HepG2 (cell line): Measurements from ENCODE around the gene SLBP. TPM values are rescaled to one million over a fixed set of nuclear protein-coding genes. Genes with fewer than 3 reads are reported as not detected.
A peak's percentile ranks its signal among the peaks of the same experiment; 100 is the strongest.

Source experiments
- ATAD3A ChIP-seq: sonication (generic); formaldehyde crosslinking; IDR thresholded peaks from 2 replicates; pipeline ENCODE4 v1.4.0; 2020; ENCODE audit warnings: missing genetic modification reagents
- CENPX ChIP-seq: sonication (generic); formaldehyde crosslinking; IDR thresholded peaks from 2 replicates; pipeline ENCODE4 v1.9.0; 2021; ENCODE audit warnings: mild to moderate bottlenecking, missing genetic modification reagents, moderate library complexity
- CREB1 ChIP-seq, 2 experiments: fragments of 450-650 bp in 1 of 2; IDR thresholded peaks; 2 replicates each; pipeline ENCODE4 v1.6.1; 2016 to 2017; ENCODE audit warnings: control low read depth in 1 of 2, mild to moderate bottlenecking in 1 of 2, missing compliant biosample characterization in 1 of 2, missing genetic modification characterization in 1 of 2
- GPN1 ChIP-seq: sonication (generic); formaldehyde crosslinking; IDR thresholded peaks from 2 replicates; pipeline ENCODE4 v1.5.1; 2020; ENCODE audit warnings: missing genetic modification reagents, borderline replicate concordance
- RFXANK ChIP-seq: IDR thresholded peaks from 2 replicates; pipeline ENCODE4 v1.6.1; 2016
- SKI ChIP-seq: fragments of 450-650 bp; IDR thresholded peaks from one replicate; pipeline ENCODE4 v1.6.1; 2018; ENCODE audit warnings: mild to moderate bottlenecking; ENCODE audit not compliant: partially characterized antibody
- SPEN ChIP-seq: sonication (generic); formaldehyde crosslinking; IDR thresholded peaks from 2 replicates; pipeline ENCODE4 v1.5.1; 2020; ENCODE audit warnings: low read depth, mild to moderate bottlenecking, missing genetic modification reagents
- U2AF2 ChIP-seq: fragments of 200-400 bp; formaldehyde crosslinking; IDR thresholded peaks from 2 replicates; pipeline ENCODE4 v1.6.1; 2017; ENCODE audit warnings: low read depth, mild to moderate bottlenecking, low read length
- ZNF543 ChIP-seq: sonication (generic); formaldehyde crosslinking; IDR thresholded peaks from 2 replicates; pipeline ENCODE4 v1.4.0; 2020; ENCODE audit warnings: mild to moderate bottlenecking, missing genetic modification reagents
- ZNF550 ChIP-seq: sonication (generic); formaldehyde crosslinking; IDR thresholded peaks from 2 replicates; pipeline ENCODE4 v1.4.0; 2020; ENCODE audit warnings: mild to moderate bottlenecking, missing genetic modification reagents, borderline replicate concordance
- polyA plus RNA-seq, 8 experiments: library from polyadenylated mRNA; depleted of rRNA in 3 of 8; stranded (reverse) in 7 of 8; unstranded in 1 of 8; fragments of >200 nt; fragmentation: Illumina TruSeq in 4 of 8; extraction: Trizol in 4 of 8; gene quantifications; 2 replicates each; pipeline versions ENCODE4 v1.2.1 to v1.2.3, GENCODE V29; 2011 to 2016; ENCODE audit warnings: low read depth in 4 of 8, missing spikeins in 1 of 8, mixed read lengths in 1 of 8; ENCODE audit not compliant: insufficient read depth in 1 of 8
- total RNA-seq, 5 experiments: library from RNA; depleted of rRNA; stranded (reverse); fragments of >200 nt; fragmentation: Illumina TruSeq; extraction: Trizol; gene quantifications; 2 replicates each; pipeline ENCODE4 v1.2.3, GENCODE V29; 2016; ENCODE audit warnings: low read depth in 1 of 5
- TF ChIP-seq, protein P1 (sequence below): sonication (generic); formaldehyde crosslinking; IDR thresholded peaks from 2 replicates; pipeline ENCODE4 v1.4.0; 2020; ENCODE audit warnings: missing genetic modification reagents, borderline replicate concordance
- TF ChIP-seq, protein P2 (sequence below): sonication (generic); formaldehyde crosslinking; IDR thresholded peaks from 2 replicates; pipeline ENCODE4 v1.5.0; 2020; ENCODE audit warnings: missing genetic modification reagents
- TF ChIP-seq, protein P3 (sequence below): sonication (generic); formaldehyde crosslinking; IDR thresholded peaks from 2 replicates; pipeline ENCODE4 v1.4.0; 2020; ENCODE audit warnings: missing genetic modification reagents; ENCODE audit errors: not compliant biosample characterization
- TF ChIP-seq, protein P4 (sequence below): sonication (generic); formaldehyde crosslinking; IDR thresholded peaks from 2 replicates; pipeline ENCODE4 v1.4.0; 2020; ENCODE audit warnings: mild to moderate bottlenecking, missing genetic modification reagents
- TF ChIP-seq, protein P5 (sequence below): sonication (generic); formaldehyde crosslinking; IDR thresholded peaks from 2 replicates; pipeline ENCODE4 v1.4.0; 2020; ENCODE audit warnings: mild to moderate bottlenecking, missing genetic modification reagents
- TF ChIP-seq, protein P6 (sequence below): IDR thresholded peaks from 2 replicates; pipeline ENCODE4 v1.6.1; 2016; ENCODE audit warnings: low read depth, borderline replicate concordance

The SLBP gene
- total and polyA plus RNA-seq, 2 of the 13 experiments (the other 11 are each of a cell fraction or from before 2014, with no cell fraction given) = 43.9 to 104 TPM

DNA sequence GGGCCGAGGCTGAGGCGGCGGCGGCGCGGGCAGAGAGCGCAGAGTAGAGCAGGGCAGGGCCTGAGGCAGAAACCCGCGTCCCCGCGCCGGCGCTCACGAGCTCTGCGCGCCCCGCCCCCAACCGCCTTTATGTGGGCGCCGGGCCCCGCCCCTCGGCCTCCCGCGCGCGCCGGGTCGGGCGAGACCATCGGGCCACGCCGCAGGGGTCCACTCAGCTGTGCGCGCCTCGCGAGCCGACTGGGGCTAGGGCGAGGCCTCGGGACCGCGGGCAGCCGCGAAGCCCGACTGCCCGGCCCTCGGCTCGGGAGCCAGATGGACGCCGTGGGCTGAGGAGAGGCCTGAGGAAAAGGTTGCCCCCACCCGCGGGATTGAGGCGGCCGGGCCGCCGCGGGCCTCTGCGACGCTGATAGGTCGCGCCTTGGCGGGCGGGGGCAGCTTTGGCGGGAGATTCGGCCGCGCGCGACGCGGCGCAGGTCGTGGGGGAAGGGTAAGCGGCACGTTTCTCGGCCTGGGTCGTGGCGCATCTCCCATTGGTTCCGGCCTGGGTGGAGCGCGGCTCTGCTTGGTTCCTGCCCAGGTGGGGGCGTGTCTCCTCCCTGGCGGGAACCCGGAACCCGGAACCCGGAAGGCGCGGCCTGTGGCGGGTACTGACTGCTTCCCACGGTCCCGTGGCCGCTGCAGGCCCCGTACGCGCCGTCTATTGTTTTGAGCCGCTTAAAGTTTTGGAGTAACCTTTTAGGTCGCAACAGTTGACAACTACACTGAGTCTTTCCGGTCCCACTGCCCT is at the start of gene SLBP (continued):
- TF ChIP-seq, protein P1, sequence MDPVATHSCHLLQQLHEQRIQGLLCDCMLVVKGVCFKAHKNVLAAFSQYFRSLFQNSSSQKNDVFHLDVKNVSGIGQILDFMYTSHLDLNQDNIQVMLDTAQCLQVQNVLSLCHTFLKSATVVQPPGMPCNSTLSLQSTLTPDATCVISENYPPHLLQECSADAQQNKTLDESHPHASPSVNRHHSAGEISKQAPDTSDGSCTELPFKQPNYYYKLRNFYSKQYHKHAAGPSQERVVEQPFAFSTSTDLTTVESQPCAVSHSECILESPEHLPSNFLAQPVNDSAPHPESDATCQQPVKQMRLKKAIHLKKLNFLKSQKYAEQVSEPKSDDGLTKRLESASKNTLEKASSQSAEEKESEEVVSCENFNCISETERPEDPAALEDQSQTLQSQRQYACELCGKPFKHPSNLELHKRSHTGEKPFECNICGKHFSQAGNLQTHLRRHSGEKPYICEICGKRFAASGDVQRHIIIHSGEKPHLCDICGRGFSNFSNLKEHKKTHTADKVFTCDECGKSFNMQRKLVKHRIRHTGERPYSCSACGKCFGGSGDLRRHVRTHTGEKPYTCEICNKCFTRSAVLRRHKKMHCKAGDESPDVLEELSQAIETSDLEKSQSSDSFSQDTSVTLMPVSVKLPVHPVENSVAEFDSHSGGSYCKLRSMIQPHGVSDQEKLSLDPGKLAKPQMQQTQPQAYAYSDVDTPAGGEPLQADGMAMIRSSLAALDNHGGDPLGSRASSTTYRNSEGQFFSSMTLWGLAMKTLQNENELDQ (CRISPR knock-in tag) = no peak; the same call in 1 of the 2 replicates
- peak; percentile 85; the same call in 1 of the 2 replicates for TF ChIP-seq RFXANK (CRISPR knock-in tag)
- TF ChIP-seq, protein P2, sequence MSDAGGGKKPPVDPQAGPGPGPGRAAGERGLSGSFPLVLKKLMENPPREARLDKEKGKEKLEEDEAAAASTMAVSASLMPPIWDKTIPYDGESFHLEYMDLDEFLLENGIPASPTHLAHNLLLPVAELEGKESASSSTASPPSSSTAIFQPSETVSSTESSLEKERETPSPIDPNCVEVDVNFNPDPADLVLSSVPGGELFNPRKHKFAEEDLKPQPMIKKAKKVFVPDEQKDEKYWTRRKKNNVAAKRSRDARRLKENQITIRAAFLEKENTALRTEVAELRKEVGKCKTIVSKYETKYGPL (CRISPR knock-in tag) = peak; percentile 93
- TF ChIP-seq GPN1 = no peak
- TF ChIP-seq, protein P3, sequence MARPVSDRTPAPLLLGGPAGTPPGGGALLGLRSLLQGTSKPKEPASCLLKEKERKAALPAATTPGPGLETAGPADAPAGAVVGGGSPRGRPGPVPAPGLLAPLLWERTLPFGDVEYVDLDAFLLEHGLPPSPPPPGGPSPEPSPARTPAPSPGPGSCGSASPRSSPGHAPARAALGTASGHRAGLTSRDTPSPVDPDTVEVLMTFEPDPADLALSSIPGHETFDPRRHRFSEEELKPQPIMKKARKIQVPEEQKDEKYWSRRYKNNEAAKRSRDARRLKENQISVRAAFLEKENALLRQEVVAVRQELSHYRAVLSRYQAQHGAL (CRISPR knock-in tag) = peak; percentile 92
- TF ChIP-seq, protein P4, sequence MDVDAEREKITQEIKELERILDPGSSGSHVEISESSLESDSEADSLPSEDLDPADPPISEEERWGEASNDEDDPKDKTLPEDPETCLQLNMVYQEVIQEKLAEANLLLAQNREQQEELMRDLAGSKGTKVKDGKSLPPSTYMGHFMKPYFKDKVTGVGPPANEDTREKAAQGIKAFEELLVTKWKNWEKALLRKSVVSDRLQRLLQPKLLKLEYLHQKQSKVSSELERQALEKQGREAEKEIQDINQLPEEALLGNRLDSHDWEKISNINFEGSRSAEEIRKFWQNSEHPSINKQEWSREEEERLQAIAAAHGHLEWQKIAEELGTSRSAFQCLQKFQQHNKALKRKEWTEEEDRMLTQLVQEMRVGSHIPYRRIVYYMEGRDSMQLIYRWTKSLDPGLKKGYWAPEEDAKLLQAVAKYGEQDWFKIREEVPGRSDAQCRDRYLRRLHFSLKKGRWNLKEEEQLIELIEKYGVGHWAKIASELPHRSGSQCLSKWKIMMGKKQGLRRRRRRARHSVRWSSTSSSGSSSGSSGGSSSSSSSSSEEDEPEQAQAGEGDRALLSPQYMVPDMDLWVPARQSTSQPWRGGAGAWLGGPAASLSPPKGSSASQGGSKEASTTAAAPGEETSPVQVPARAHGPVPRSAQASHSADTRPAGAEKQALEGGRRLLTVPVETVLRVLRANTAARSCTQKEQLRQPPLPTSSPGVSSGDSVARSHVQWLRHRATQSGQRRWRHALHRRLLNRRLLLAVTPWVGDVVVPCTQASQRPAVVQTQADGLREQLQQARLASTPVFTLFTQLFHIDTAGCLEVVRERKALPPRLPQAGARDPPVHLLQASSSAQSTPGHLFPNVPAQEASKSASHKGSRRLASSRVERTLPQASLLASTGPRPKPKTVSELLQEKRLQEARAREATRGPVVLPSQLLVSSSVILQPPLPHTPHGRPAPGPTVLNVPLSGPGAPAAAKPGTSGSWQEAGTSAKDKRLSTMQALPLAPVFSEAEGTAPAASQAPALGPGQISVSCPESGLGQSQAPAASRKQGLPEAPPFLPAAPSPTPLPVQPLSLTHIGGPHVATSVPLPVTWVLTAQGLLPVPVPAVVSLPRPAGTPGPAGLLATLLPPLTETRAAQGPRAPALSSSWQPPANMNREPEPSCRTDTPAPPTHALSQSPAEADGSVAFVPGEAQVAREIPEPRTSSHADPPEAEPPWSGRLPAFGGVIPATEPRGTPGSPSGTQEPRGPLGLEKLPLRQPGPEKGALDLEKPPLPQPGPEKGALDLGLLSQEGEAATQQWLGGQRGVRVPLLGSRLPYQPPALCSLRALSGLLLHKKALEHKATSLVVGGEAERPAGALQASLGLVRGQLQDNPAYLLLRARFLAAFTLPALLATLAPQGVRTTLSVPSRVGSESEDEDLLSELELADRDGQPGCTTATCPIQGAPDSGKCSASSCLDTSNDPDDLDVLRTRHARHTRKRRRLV (CRISPR knock-in tag) = 0 out of 2 replicates have a peak, but pooled peaks have one; percentile 51
- no peak for TF ChIP-seq ATAD3A (CRISPR knock-in tag)
- TF ChIP-seq ZNF543 (CRISPR knock-in tag) = peak; percentile 97
- no peak for TF ChIP-seq CENPX (CRISPR knock-in tag)
- no peak; the same call in none of the 2 replicates for TF ChIP-seq CREB1 (IDR thresholded peaks at IDR 0.05)
- no peak for TF ChIP-seq CREB1 (CRISPR knock-in tag; IDR thresholded peaks at IDR 0.05)
- no peak for TF ChIP-seq U2AF2
- TF ChIP-seq, protein P5, sequence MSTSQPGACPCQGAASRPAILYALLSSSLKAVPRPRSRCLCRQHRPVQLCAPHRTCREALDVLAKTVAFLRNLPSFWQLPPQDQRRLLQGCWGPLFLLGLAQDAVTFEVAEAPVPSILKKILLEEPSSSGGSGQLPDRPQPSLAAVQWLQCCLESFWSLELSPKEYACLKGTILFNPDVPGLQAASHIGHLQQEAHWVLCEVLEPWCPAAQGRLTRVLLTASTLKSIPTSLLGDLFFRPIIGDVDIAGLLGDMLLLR (CRISPR knock-in tag) = peak; percentile 98
- TF ChIP-seq, protein P6, sequence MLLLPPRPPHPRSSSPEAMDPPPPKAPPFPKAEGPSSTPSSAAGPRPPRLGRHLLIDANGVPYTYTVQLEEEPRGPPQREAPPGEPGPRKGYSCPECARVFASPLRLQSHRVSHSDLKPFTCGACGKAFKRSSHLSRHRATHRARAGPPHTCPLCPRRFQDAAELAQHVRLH = peak; percentile 99
- TF ChIP-seq SKI = no peak
- no peak for TF ChIP-seq ZNF550 (CRISPR knock-in tag)
- TF ChIP-seq SPEN = peak; percentile 95
